Measurements from ENCODE around the gene COPG2.

COPG2 gene

GRCh38 chr7:130673066-130673465 is 4.5 kb upstream of the COPG2 start:
- no peak for TF ChIP-seq CTCF (IDR thresholded peaks at IDR 0.05; ENCODE audit: extremely low read depth, missing control alignments)
- DNase-seq (ENCODE audit: low spot score) = no peak

- DNase-seq (ENCODE audit: low spot score) = no peak
- no peak for TF ChIP-seq CTCF (IDR thresholded peaks at IDR 0.05; ENCODE audit: extremely low read depth, missing control alignments)
Observed at GRCh38 chr7:130672146-130672545, 3.6 kb upstream of the COPG2 start.

- no peak for TF ChIP-seq CTCF (IDR thresholded peaks at IDR 0.05; ENCODE audit: extremely low read depth, missing control alignments)
- DNase-seq (ENCODE audit: low spot score) = no peak
Observed at GRCh38 chr7:130669085-130669700, 645 bp upstream of the COPG2 start.

GRCh38 chr7:130667593-130668257 is 823 bp downstream of the COPG2 start:
- no peak for DNase-seq (ENCODE audit: low spot score)
- TF ChIP-seq CTCF (IDR thresholded peaks at IDR 0.05; ENCODE audit: extremely low read depth, missing control alignments) = no peak

GRCh38 chr7:130662426-130662825 is 6.1 kb downstream of the COPG2 start:
- no peak for TF ChIP-seq CTCF (IDR thresholded peaks at IDR 0.05; ENCODE audit: extremely low read depth, missing control alignments)
- DNase-seq (ENCODE audit: low spot score) = no peak

GRCh38 chr7:130655286-130655685 is 13.3 kb downstream of the COPG2 start:
- no peak for TF ChIP-seq CTCF (IDR thresholded peaks at IDR 0.05; ENCODE audit: extremely low read depth, missing control alignments)
- DNase-seq (ENCODE audit: low spot score) = no peak

- TF ChIP-seq CTCF (IDR thresholded peaks at IDR 0.05; ENCODE audit: extremely low read depth, missing control alignments) = no peak
Observed at GRCh38 chr7:130654850-130655249, 13.7 kb downstream of the COPG2 start.

More at GRCh38 chr7:130654850-130655249, 13.7 kb downstream of the COPG2 start:
- DNase-seq (ENCODE audit: low spot score) = no peak

Data from GM20000 (cell line).